ENCODE results near the gene CHCHD6. TPM values are rescaled to one million over a fixed set of nuclear protein-coding genes. Genes with fewer than 3 reads are reported as not detected.

CHCHD6 gene
- total RNA-seq, 1 experiment from 2014 or later = 45.9 TPM

DNA sequence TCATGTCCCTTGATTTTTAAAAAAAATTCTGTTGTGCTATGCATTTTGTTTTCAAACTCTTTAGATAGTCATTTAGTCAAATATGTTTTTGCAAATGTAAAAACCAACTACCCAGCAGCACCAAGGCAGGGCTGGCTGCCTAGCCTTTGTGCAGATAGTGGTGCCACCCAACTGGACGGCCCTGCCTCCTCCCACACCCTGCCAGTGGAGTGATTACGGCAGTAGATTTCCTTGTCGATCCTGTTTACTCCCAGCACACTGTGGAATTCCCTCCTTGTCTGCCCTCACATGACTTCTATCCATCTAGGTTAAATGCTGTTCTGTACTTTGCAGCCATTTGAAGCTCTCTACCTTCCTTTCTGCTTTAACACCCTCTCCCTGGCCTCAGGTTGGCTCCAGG, 199.5 kb downstream of the CHCHD6 start:
- intact Hi-C loops (cut with micrococcal nuclease; ENCODE audit: unreplicated experiment) = no loop called here
- peak; percentile 22 for DNase-seq
- H3K36me3 Mint-ChIP-seq (ENCODE audit: insufficient read depth, unreplicated experiment) = no peaks in the 10 kb centered on the region
- H3K27ac Mint-ChIP-seq (ENCODE audit: unreplicated experiment) = no peak overlapping the region
- TF ChIP-seq, protein P1, sequence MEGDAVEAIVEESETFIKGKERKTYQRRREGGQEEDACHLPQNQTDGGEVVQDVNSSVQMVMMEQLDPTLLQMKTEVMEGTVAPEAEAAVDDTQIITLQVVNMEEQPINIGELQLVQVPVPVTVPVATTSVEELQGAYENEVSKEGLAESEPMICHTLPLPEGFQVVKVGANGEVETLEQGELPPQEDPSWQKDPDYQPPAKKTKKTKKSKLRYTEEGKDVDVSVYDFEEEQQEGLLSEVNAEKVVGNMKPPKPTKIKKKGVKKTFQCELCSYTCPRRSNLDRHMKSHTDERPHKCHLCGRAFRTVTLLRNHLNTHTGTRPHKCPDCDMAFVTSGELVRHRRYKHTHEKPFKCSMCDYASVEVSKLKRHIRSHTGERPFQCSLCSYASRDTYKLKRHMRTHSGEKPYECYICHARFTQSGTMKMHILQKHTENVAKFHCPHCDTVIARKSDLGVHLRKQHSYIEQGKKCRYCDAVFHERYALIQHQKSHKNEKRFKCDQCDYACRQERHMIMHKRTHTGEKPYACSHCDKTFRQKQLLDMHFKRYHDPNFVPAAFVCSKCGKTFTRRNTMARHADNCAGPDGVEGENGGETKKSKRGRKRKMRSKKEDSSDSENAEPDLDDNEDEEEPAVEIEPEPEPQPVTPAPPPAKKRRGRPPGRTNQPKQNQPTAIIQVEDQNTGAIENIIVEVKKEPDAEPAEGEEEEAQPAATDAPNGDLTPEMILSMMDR (IDR thresholded peaks at IDR 0.05; ENCODE audit: unreplicated experiment) = no peak
- peaks cover 4% of the 10 kb centered on the region for H3K4me1 Mint-ChIP-seq (ENCODE audit: low read depth, unreplicated experiment)
- no peak overlapping the region for H3K4me3 Mint-ChIP-seq (ENCODE audit: low read depth, unreplicated experiment)
- no peaks in the 10 kb centered on the region for H3K9me3 Mint-ChIP-seq (ENCODE audit: low read depth, unreplicated experiment)
- CTCF ChIA-PET = interaction anchor here (0.6 kb wide), 1 partner anchor 16 kb away, joined by 4 read pairs; no protein-coding TSS in a partner anchor
- no TSS peak for BruUV-seq (replicated peaks)
- H3K27me3 Mint-ChIP-seq (ENCODE audit: unreplicated experiment) = no peaks in the 10 kb centered on the region

DNA sequence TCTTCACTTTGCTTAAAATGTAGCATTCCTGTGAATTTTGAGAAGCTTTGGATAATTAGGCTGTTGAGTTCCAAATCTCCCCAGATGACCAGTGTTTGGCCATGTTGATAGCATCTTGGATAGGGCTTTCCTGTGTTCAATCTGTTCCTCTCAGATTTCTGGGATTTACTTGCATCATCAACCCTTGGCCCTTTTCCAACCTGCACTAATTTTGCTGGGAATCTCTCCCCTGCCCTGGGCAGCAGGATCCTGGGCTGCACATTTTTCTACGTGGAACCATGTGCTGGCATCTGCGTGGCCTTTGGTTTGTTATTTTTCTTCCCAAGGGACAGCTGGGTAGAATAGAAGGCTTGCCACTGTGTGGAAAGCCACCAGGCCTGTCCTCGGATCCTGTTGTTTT, 203.5 kb downstream of the CHCHD6 start:
- H3K27ac Mint-ChIP-seq (ENCODE audit: unreplicated experiment) = no peak overlapping the region
- no peaks in the 10 kb centered on the region for H3K9me3 Mint-ChIP-seq (ENCODE audit: low read depth, unreplicated experiment)
- BruUV-seq (replicated peaks) = no TSS peak
- peaks cover 20% of the 10 kb centered on the region for H3K36me3 Mint-ChIP-seq (ENCODE audit: insufficient read depth, unreplicated experiment)
- CTCF ChIA-PET = interaction anchor here (0.6 kb wide), 1 partner anchor 1359 kb away, joined by 3 read pairs; no protein-coding TSS in a partner anchor
- intact Hi-C loops (cut with micrococcal nuclease; ENCODE audit: unreplicated experiment) = no loop called here
- TF ChIP-seq, protein P1 (IDR thresholded peaks at IDR 0.05; ENCODE audit: unreplicated experiment) = no peak
- no peak overlapping the region for H3K4me3 Mint-ChIP-seq (ENCODE audit: low read depth, unreplicated experiment)
- DNase-seq = no peak
- no peaks in the 10 kb centered on the region for H3K27me3 Mint-ChIP-seq (ENCODE audit: unreplicated experiment)
- peaks cover 42% of the 10 kb centered on the region for H3K4me1 Mint-ChIP-seq (ENCODE audit: low read depth, unreplicated experiment)

DNA sequence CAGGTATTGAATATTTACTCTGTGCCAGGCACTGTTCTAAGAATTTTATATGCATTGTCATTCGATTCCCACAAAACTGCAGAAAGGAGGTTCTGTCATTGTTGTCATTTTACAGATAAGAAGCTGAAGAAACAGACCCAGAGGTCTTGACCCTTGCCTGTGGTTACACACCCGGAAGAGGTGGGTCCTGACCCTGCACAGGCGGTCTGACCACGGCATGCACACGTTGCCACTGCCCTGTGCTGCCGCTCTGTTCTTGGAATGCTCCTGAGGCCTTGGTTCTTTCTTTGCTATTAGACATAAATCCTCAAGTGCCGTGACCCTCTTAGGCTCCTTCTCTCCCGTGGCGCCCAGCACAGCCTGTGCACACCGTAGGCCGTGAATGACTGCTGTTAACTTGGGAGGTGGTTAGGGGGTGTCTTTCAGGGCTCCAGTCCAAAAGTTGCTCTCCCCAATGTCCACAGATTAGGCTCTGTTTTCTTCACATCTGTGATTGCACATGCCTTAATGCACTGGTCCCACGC, 204.8 kb downstream of the CHCHD6 start:
- Mint-ChIP-seq H3K4me3 (ENCODE audit: low read depth, unreplicated experiment) (no peak overlapping the region), H3K9me3 (ENCODE audit: low read depth, unreplicated experiment) (no peaks in the 10 kb centered on the region), H3K27me3 (ENCODE audit: unreplicated experiment) (no peaks in the 10 kb centered on the region), H3K36me3 (ENCODE audit: insufficient read depth, unreplicated experiment) (peaks cover 20% of the 10 kb centered on the region), H3K4me1 (ENCODE audit: low read depth, unreplicated experiment) (peaks cover 42% of the 10 kb centered on the region), H3K27ac (ENCODE audit: unreplicated experiment) (peak overlapping the region; percentile 50)
- peak; percentile 57 for DNase-seq
- TF ChIP-seq, protein P1 (IDR thresholded peaks at IDR 0.05; ENCODE audit: unreplicated experiment) = no peak
- BruUV-seq (replicated peaks) = no TSS peak
- intact Hi-C loops (cut with micrococcal nuclease; ENCODE audit: unreplicated experiment) = no loop called here
- CTCF ChIA-PET = no interaction called here

DNA sequence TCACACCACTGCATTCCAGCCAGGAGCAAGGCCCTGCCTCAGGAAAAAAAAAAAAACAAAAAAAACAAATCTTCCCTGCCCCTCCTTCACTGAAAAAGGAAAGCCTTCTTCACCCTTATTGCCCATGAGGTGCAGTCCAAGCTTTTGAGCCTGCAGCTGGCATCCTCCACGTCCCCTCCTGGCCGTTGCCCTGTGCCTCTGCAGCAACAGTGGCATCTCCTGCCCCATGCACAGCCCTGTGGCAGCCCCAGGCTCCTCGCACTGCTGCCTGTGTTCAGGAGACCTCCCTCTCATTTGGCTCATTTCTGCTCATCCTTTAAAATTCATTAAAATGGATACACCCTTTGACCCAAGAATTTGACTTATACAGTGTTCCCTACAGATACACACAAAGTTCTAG, 206.2 kb downstream of the CHCHD6 start:
- H3K27ac Mint-ChIP-seq (ENCODE audit: unreplicated experiment) = peak overlapping the region; percentile 85
- TF ChIP-seq, protein P1 (IDR thresholded peaks at IDR 0.05; ENCODE audit: unreplicated experiment) = no peak
- DNase-seq = no peak
- no TSS peak for BruUV-seq (replicated peaks)
- intact Hi-C loops (cut with micrococcal nuclease; ENCODE audit: unreplicated experiment) = no loop called here
- peaks cover 42% of the 10 kb centered on the region for H3K4me1 Mint-ChIP-seq (ENCODE audit: low read depth, unreplicated experiment)
- H3K4me3 Mint-ChIP-seq (ENCODE audit: low read depth, unreplicated experiment) = no peak overlapping the region
- no peaks in the 10 kb centered on the region for H3K27me3 Mint-ChIP-seq (ENCODE audit: unreplicated experiment)
- H3K36me3 Mint-ChIP-seq (ENCODE audit: insufficient read depth, unreplicated experiment) = peaks cover 20% of the 10 kb centered on the region
- H3K9me3 Mint-ChIP-seq (ENCODE audit: low read depth, unreplicated experiment) = no peaks in the 10 kb centered on the region
- CTCF ChIA-PET = no interaction called here
